Stimulated activated CD4-positive, alpha-beta T cell treated with anti-CD3 and anti-CD28 coated beads, Interleukin-15, amount 100 ng/mL, for 1 hour (primary cell): ENCODE results near the gene STC2.

ENCODE experiments used
- DNase-seq, 2 donors: peaks; one replicate each; pipeline ENCODE4 v3.0.0-alpha.2; 2020; ENCODE audit warnings: low read depth in 1 of 2, low spot score in 1 of 2

STC2 gene

GRCh38 chr5:173329491-173330337, 1.5 kb upstream of the STC2 start:
- no peak for DNase-seq

GRCh38 chr5:173328844-173329490, 753 bp upstream of the STC2 start:
- no peak for DNase-seq

- no peak for DNase-seq
Observed at GRCh38 chr5:173327084-173327947, 898 bp downstream of the STC2 start.

- DNase-seq, result no peak
Observed at GRCh38 chr5:173326501-173326960, 1.7 kb downstream of the STC2 start.

- no peak for DNase-seq
Observed at GRCh38 chr5:173325091-173325698, 3.0 kb downstream of the STC2 start.

- no peak for DNase-seq
Observed at GRCh38 chr5:173324115-173325001, 3.9 kb downstream of the STC2 start.

- DNase-seq, result no peak
Observed at GRCh38 chr5:173323799-173324114, 4.5 kb downstream of the STC2 start.

GRCh38 chr5:173323106-173323798, 5.0 kb downstream of the STC2 start:
- DNase-seq, result no peak

- no peak for DNase-seq
Observed at GRCh38 chr5:173321886-173322285, 6.3 kb downstream of the STC2 start.

- no peak for DNase-seq
Observed at GRCh38 chr5:173320259-173320658, 8.0 kb downstream of the STC2 start.

- no peak for DNase-seq
Observed at GRCh38 chr5:173319646-173320045, 8.6 kb downstream of the STC2 start.

- no peak for DNase-seq
Observed at GRCh38 chr5:173318881-173319620, 9.2 kb downstream of the STC2 start.

GRCh38 chr5:173318330-173318729, 9.9 kb downstream of the STC2 start:
- DNase-seq, result no peak

GRCh38 chr5:173317852-173318251, 10.4 kb downstream of the STC2 start:
- DNase-seq, result no peak

GRCh38 chr5:173317091-173317730, 11.0 kb downstream of the STC2 start:
- no peak for DNase-seq

GRCh38 chr5:173316339-173317020, 11.7 kb downstream of the STC2 start:
- no peak for DNase-seq

- DNase-seq, result no peak
Observed at GRCh38 chr5:173315495-173316338, 12.5 kb downstream of the STC2 start.
